K562 (cell line): ENCODE results near the gene DEK. TPM values are rescaled to one million over a fixed set of nuclear protein-coding genes. Genes with fewer than 3 reads are reported as not detected.
A peak's percentile ranks its signal among the peaks of the same experiment; 100 is the strongest.

ENCODE experiments used
- ATAC-seq: fragments of 200-7000 bp; cut with Tn5 transposase; 3 replicates; pipeline ENCODE4 v1.9.1; 2020; ENCODE audit warnings: moderate library complexity
- BruUV-seq: library from RNA; stranded (reverse); fragments of 400-500 nt; replicated peaks from 2 replicates; lab custom pipeline; 2021; lab: Mats Ljungman, UMichigan
- CTCF ChIA-PET: fragments of 300-600 bp; formaldehyde crosslinking; extraction: SDS; loops from one replicate; lab custom pipeline; 2021; ENCODE audit warnings: low intra/inter-chr PET ratio; lab: Yijun Ruan, JAX
- POLR2A ChIA-PET: fragments of 300-600, 350-650 bp; sonication (Branson Sonifier 250); formaldehyde crosslinking; extraction: SDS; loops from one replicate; lab custom pipeline; 2021; ENCODE audit warnings: antibody characterized with exemption, inconsistent platforms; lab: Yijun Ruan, JAX
- DNase-seq, 4 experiments: peaks; one replicate each; pipeline versions ENCODE4 v3.0.0 to v3.0.0-alpha.2; 2011 to 2018; ENCODE audit warnings: low spot score in 3 of 4, mixed read lengths in 3 of 4; ENCODE audit errors: extremely low read depth in 1 of 4
- FAIRE-seq: peaks from 2 replicates; lab custom pipeline; 2011; peaks lifted over from hg19 to GRCh38; lab: Jason Lieb, UNC
- H2AFZ ChIP-seq: 2 replicates; pipeline ENCODE4 v1.6.0; 2011; ENCODE audit warnings: low read depth, low read length, control low read depth, inconsistent platforms
- H3K27ac ChIP-seq: fragments of 200-600 bp; 3 replicates; pipeline ENCODE4 v1.8.0; 2011; ENCODE audit warnings: low read depth, mild to moderate bottlenecking, control low read depth, inconsistent platforms, low read length, moderate library complexity, mixed read lengths; ENCODE audit errors: extremely low read depth
- H3K27me3 ChIP-seq, 2 experiments: fragments of 300-600 bp in 1 of 2; 2 replicates in 1 of 2; 3 replicates in 1 of 2; pipeline versions ENCODE4 v1.6.0 to v1.8.0; 2011; ENCODE audit warnings: inconsistent platforms in 2 of 2, low read length in 2 of 2, mild to moderate bottlenecking in 1 of 2, mixed read lengths in 1 of 2, moderate library complexity in 1 of 2; ENCODE audit not compliant: control insufficient read depth in 2 of 2, insufficient read depth in 2 of 2
- H3K36me3 ChIP-seq: fragments of 300-600 bp; 3 replicates; pipeline ENCODE4 v1.8.0; 2011; ENCODE audit warnings: mild to moderate bottlenecking, low read length, inconsistent platforms; ENCODE audit not compliant: control insufficient read depth, insufficient read depth
- H3K4me1 ChIP-seq, 2 experiments: fragments of 200-600 bp in 1 of 2; replicated peaks in 1 of 2; 2 replicates in 1 of 2; 3 replicates in 1 of 2; pipeline versions ENCODE4 v1.5.1 to v1.8.0; 2011; ENCODE audit warnings: inconsistent platforms in 2 of 2, low read length in 2 of 2, mild to moderate bottlenecking in 1 of 2, mixed read lengths in 1 of 2, moderate library complexity in 1 of 2; ENCODE audit not compliant: control insufficient read depth in 2 of 2, insufficient read depth in 2 of 2
- H3K4me2 ChIP-seq: 2 replicates; pipeline ENCODE4 v1.6.1; 2011; ENCODE audit warnings: low read length, control low read depth, inconsistent platforms, mixed read lengths; ENCODE audit not compliant: insufficient read depth
- H3K4me3 ChIP-seq: fragments of 200-600 bp; sonication (generic), shearing (Covaris generic); 2 replicates; pipeline ENCODE4 v1.5.1; 2016; ENCODE audit warnings: control low read depth, inconsistent platforms
- H3K79me2 ChIP-seq: fragments of 200-600 bp; 3 replicates; pipeline ENCODE4 v1.8.0; 2011; ENCODE audit warnings: low read length, inconsistent platforms; ENCODE audit not compliant: control insufficient read depth, insufficient read depth
- H3K9ac ChIP-seq, 2 experiments: 2 replicates each; pipeline versions ENCODE4 v1.6.0 to v1.6.1; 2011; ENCODE audit warnings: low read depth in 2 of 2, low read length in 2 of 2, control low read depth in 1 of 2, inconsistent platforms in 1 of 2, mild to moderate bottlenecking in 1 of 2, mixed read lengths in 1 of 2; ENCODE audit not compliant: insufficient read depth in 1 of 2
- H3K9me1 ChIP-seq: one replicate; pipeline ENCODE4 v1.6.0; 2011; ENCODE audit warnings: inconsistent platforms, mild to moderate bottlenecking, low read length, moderate library complexity; ENCODE audit not compliant: control insufficient read depth, insufficient read depth
- H3K9me3 ChIP-seq: replicated peaks from 2 replicates; pipeline ENCODE4 v1.5.1; 2011; ENCODE audit warnings: low read depth, low read length, inconsistent platforms; ENCODE audit not compliant: control insufficient read depth, insufficient read depth
- H4K20me1 ChIP-seq: replicated peaks from 2 replicates; pipeline ENCODE4 v1.6.1; 2011; ENCODE audit warnings: low read length, inconsistent platforms, mixed read lengths; ENCODE audit not compliant: control insufficient read depth, insufficient read depth
- ARHGAP35 ChIP-seq: fragments of 450-650 bp; IDR thresholded peaks from 2 replicates; pipeline ENCODE4 v1.6.1; 2018; ENCODE audit not compliant: partially characterized antibody
- COPS2 ChIP-seq: fragments of 450-650 bp; conservative IDR thresholded peaks from 2 replicates; pipeline ENCODE4 v1.6.1; 2016; ENCODE audit warnings: mild to moderate bottlenecking, moderate library complexity
- HMG20B ChIP-seq: fragments of 250-450 bp; sonication (Bioruptor Pico); IDR thresholded peaks from 2 replicates; pipeline ENCODE4 v1.5.0; 2021; ENCODE audit warnings: mild to moderate bottlenecking
- JUNB ChIP-seq: fragments of 450-650 bp; formaldehyde crosslinking; conservative IDR thresholded peaks from 2 replicates; pipeline ENCODE4 v1.4.0; 2020; ENCODE audit warnings: mild to moderate bottlenecking
- KAT8 ChIP-seq: fragments of 450-650 bp; IDR thresholded peaks from 2 replicates; pipeline ENCODE4 v1.6.1; 2016; ENCODE audit warnings: low read depth, mild to moderate bottlenecking
- MBD2 ChIP-seq: sonication (generic); IDR thresholded peaks from 2 replicates; pipeline ENCODE4 v1.6.1; 2016; ENCODE audit warnings: low read depth, borderline replicate concordance
- NFYB ChIP-seq: IDR thresholded peaks from 2 replicates; pipeline ENCODE4 v1.6.1; 2011; ENCODE audit warnings: mild to moderate bottlenecking, moderate library complexity; ENCODE audit not compliant: insufficient read length; ENCODE audit errors: extremely low read depth
- PTRF ChIP-seq: fragments of 450-650 bp; IDR thresholded peaks from 2 replicates; pipeline ENCODE4 v1.6.1; 2016; ENCODE audit warnings: mild to moderate bottlenecking, missing genetic modification characterization, missing compliant biosample characterization
- RBM25 ChIP-seq: fragments of 200-400 bp; formaldehyde crosslinking; IDR thresholded peaks from 2 replicates; pipeline ENCODE4 v1.6.1; 2018; ENCODE audit warnings: low read length, low read depth, moderate library complexity; ENCODE audit not compliant: severe bottlenecking
- RCOR1 ChIP-seq, 2 experiments: IDR thresholded peaks; 2 replicates each; pipeline ENCODE4 v1.6.1; 2012; ENCODE audit warnings: low read depth in 2 of 2, low read length in 2 of 2, borderline replicate concordance in 1 of 2, improper control_type of control experiment in 1 of 2
- SPI1 ChIP-seq: IDR thresholded peaks from 2 replicates; pipeline ENCODE4 v1.6.1; 2011; ENCODE audit warnings: low read depth, low read length, control low read depth, borderline replicate concordance
- SRSF9 ChIP-seq: fragments of 200-400 bp; formaldehyde crosslinking; IDR thresholded peaks from 2 replicates; pipeline ENCODE4 v1.6.1; 2017; ENCODE audit warnings: low read depth, low read length, borderline replicate concordance
- ZNF695 ChIP-seq: fragments of 450-650 bp; formaldehyde crosslinking; IDR thresholded peaks from 2 replicates; pipeline ENCODE4 v1.4.0; 2020; ENCODE audit warnings: mild to moderate bottlenecking, moderate library complexity
- WGBS: fragments of 100-300 bp; shearing (Covaris generic); methylation state at CpG from one replicate; pipeline ENCODE4 v1.1.6; 2016; ENCODE audit warnings: low coverage, mixed read lengths; ENCODE audit not compliant: insufficient coverage; ENCODE audit errors: missing lambda C conversion rate; 5-methylcytosine and 5-hydroxymethylcytosine counted together
- in situ Hi-C: fragments of 300-500 bp; cut with MboI; formaldehyde crosslinking; loops from 4 replicates; pipeline ENCODE4 v1.15.0; 2018; ENCODE audit warnings: inconsistent platforms, mixed read lengths
- intact Hi-C: fragments of 100-400 bp; cut with micrococcal nuclease; formaldehyde crosslinking; loops from 2 replicates; pipeline ENCODE4 v1.14.2; 2022
- polyA plus RNA-seq, 8 experiments: library from polyadenylated mRNA; depleted of rRNA in 4 of 8; stranded (reverse) in 5 of 8; unstranded in 3 of 8; fragments of >200 nt; fragmentation: Nextera tagmentation in 2 of 8; fragmentation: Illumina TruSeq in 1 of 8; extraction: Ambion mirVana in 2 of 8; extraction: Trizol in 1 of 8; gene quantifications; 2 replicates each; pipeline versions ENCODE4 v1.2.1 to v1.2.3, GENCODE V29; 2011 to 2014; ENCODE audit warnings: inconsistent platforms in 1 of 8, missing spikeins in 1 of 8
- total RNA-seq, 7 experiments: library from RNA; depleted of rRNA in 6 of 7; stranded (reverse); fragments of >200 nt in 6 of 7; fragmentation: Illumina TruSeq in 2 of 7; extraction: Trizol in 2 of 7; gene quantifications; 2 replicates each; pipeline versions ENCODE4 v1.2.1 to v1.2.3, GENCODE V29; 2011 to 2021; ENCODE audit warnings: low replicate concordance in 1 of 7
- TF ChIP-seq, protein P1 (sequence below): sonication (generic); formaldehyde crosslinking; IDR thresholded peaks from 2 replicates; pipeline ENCODE4 v1.8.0; 2022; ENCODE audit warnings: mild to moderate bottlenecking, missing genetic modification reagents
- TF ChIP-seq, protein P2 (sequence below): fragments of 250-450 bp; sonication (Bioruptor Pico); IDR thresholded peaks from 2 replicates; pipeline ENCODE4 v1.8.0; 2022; ENCODE audit warnings: inconsistent platforms, mild to moderate bottlenecking, moderate library complexity, borderline replicate concordance

Gene DEK
- total and polyA plus RNA-seq, 9 of the 15 experiments (the other 6 are each of a cell fraction or from before 2014, with no cell fraction given): 82.3 to 338 (median 184) TPM

DNA sequence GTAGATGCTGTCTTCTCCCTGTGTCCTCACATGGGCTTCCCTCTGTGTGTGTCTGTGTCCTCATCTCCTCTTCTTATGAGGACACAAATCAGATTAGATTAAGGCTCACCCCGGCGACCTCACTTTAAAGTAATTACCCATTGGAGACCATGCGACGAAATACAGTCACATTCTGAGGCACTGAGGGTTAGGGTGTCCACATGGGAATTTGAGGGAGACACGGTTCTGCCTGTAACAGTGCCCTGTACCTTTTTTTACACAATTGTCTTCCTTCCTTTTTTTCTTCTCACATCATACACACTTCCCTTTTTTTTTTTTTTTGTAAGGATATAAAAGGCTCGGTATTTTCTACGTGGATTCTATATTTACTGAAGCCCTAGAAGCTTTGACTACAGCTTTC lies 48.9 kb downstream of the DEK start:
- Histone ChIP-seq H3K4me2 (no peak overlapping the region), H3K27me3 (no peaks in the 10 kb centered on the region), H3K9me3 (no peaks in the 10 kb centered on the region), H3K79me2 (no peaks in the 10 kb centered on the region), H3K36me3 (peaks cover 59% of the 10 kb centered on the region; the same call in 2 of the 3 replicates), H3K27ac (no peak overlapping the region), H4K20me1 (no peaks in the 10 kb centered on the region), H3K4me1 (no peaks in the 10 kb centered on the region), H3K9me1 (no peaks in the 10 kb centered on the region), H3K4me3 (no peak overlapping the region), H3K9ac (no peak overlapping the region), H2AFZ (no peak overlapping the region)
- DNase-seq: no peak
- intact Hi-C loops: no loop called here
- ATAC-seq: no peak; the same call in 2 of the 3 replicates
- TF ChIP-seq RBM25 (no peak), SPI1 (peak; percentile 52; the same call in 1 of the 2 replicates)
- ChIA-PET POLR2A (no interaction called here), CTCF (no interaction called here)
- BruUV-seq: no TSS peak
- WGBS: 72% methylated on average over 7 of the region's 7 CpGs
- in situ Hi-C loops: no loop called here
- no peak for FAIRE-seq

DNA sequence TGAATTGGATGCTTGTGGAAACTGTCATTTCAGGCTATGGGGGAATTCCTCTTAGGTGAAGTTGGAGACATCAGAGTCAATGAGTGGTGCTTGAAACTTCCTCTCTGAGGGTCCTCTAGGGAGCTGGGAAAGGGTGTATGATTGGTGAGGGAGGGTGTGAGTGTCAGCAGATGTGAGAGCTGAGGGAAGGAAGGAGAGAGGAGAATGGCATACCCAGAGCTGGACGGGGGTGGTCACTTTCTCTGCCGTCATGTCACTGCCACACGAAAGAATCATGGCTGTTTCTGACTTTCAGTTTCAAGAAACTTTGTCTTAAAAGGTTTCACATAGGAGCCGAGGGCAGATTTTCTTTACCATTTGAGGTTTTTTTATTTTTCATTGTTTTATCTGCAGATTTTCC lies 50.3 kb downstream of the DEK start:
- Histone ChIP-seq H3K9me3 (no peaks in the 10 kb centered on the region), H3K9ac (no peak overlapping the region), H3K79me2 (no peaks in the 10 kb centered on the region), H3K4me3 (no peak overlapping the region), H3K9me1 (no peaks in the 10 kb centered on the region), H3K4me1 (no peaks in the 10 kb centered on the region), H3K4me2 (no peak overlapping the region), H3K27me3 (no peaks in the 10 kb centered on the region), H3K36me3 (peaks cover 51% of the 10 kb centered on the region; the same call in 2 of the 3 replicates), H3K27ac (no peak overlapping the region), H4K20me1 (no peaks in the 10 kb centered on the region), H2AFZ (no peak overlapping the region)
- ChIA-PET CTCF (no interaction called here), POLR2A (interaction anchor here (0.6 to 1.1 kb wide), 2 partner anchors 8 to 32 kb away, joined by 3 read pairs; no protein-coding TSS in a partner anchor)
- FAIRE-seq (no peak), ATAC-seq (no peak), DNase-seq (no peak)
- no TSS peak for BruUV-seq
- 75% methylated on average over 4 of the region's 4 CpGs for WGBS
- in situ Hi-C loops: no loop called here
- intact Hi-C loops: no loop called here
- TF ChIP-seq, protein P1, sequence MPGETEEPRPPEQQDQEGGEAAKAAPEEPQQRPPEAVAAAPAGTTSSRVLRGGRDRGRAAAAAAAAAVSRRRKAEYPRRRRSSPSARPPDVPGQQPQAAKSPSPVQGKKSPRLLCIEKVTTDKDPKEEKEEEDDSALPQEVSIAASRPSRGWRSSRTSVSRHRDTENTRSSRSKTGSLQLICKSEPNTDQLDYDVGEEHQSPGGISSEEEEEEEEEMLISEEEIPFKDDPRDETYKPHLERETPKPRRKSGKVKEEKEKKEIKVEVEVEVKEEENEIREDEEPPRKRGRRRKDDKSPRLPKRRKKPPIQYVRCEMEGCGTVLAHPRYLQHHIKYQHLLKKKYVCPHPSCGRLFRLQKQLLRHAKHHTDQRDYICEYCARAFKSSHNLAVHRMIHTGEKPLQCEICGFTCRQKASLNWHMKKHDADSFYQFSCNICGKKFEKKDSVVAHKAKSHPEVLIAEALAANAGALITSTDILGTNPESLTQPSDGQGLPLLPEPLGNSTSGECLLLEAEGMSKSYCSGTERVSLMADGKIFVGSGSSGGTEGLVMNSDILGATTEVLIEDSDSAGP: no peak
- TF ChIP-seq ARHGAP35: no peak
- TF ChIP-seq HMG20B (CRISPR knock-in tag): no peak
- TF ChIP-seq NFYB: no peak
- TF ChIP-seq RCOR1 (IDR thresholded peaks at IDR 0.05; ENCODE audit: borderline replicate concordance in 1 of 2, low read depth in 2 of 2, low read length in 2 of 2): no peak
- no peak for TF ChIP-seq SRSF9
- TF ChIP-seq MBD2: no peak
- no peak for TF ChIP-seq KAT8
- TF ChIP-seq ZNF695 (CRISPR knock-in tag): no peak
- no peak for TF ChIP-seq PTRF (tag)
- TF ChIP-seq JUNB (CRISPR knock-in tag): no peak
- TF ChIP-seq, protein P2, sequence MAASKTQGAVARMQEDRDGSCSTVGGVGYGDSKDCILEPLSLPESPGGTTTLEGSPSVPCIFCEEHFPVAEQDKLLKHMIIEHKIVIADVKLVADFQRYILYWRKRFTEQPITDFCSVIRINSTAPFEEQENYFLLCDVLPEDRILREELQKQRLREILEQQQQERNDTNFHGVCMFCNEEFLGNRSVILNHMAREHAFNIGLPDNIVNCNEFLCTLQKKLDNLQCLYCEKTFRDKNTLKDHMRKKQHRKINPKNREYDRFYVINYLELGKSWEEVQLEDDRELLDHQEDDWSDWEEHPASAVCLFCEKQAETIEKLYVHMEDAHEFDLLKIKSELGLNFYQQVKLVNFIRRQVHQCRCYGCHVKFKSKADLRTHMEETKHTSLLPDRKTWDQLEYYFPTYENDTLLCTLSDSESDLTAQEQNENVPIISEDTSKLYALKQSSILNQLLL (CRISPR knock-in tag): no peak
- no peak for TF ChIP-seq COPS2
